ENCODE results near the gene NBEAL2.

Gene NBEAL2

DNA sequence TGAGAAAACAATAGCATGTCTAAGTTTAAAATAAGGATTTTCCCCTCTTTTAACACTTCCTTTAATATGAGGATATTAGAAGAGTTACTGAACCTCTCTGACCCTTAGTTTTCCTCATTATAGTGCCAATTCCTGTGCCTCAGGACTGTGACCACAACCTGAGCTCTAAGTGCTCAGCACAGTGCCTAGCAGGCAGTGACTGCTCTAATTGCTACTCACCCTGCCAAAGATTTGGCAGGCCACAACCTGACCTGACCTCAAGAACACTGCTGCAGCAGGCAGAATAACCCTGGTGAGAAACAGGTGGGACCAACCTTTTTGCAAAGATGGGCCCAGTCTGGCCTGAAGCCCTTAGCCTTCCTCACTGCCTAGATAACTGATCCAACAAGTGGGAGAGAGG lies 35.7 kb downstream of the NBEAL2 start:
- H3K4me1 ChIP-seq (ENCODE audit: control insufficient read depth, insufficient read depth, low read depth, low read length): peaks cover 25% of the 10 kb centered on the region
- H2BK15ac ChIP-seq (ENCODE audit: low read depth, poor library complexity, severe bottlenecking): no peak overlapping the region
- no peak overlapping the region for H3K18ac ChIP-seq (ENCODE audit: low read depth in 1 of 2, low read length in 2 of 2)
- H3K23ac ChIP-seq (ENCODE audit: low read length in 2 of 2): peak overlapping the region in 1 of 2 experiments; percentile 50
- H4K91ac ChIP-seq (ENCODE audit: low read length): no peak overlapping the region
- H4K8ac ChIP-seq (ENCODE audit: low read length): no peak overlapping the region
- H2BK120ac ChIP-seq (ENCODE audit: low read depth, low read length): no peak overlapping the region
- H2AK5ac ChIP-seq (ENCODE audit: low read length, severe bottlenecking): no peak overlapping the region
- no peak overlapping the region for H3K27ac ChIP-seq (ENCODE audit: low read length, poor library complexity, severe bottlenecking)
- H3K27me3 ChIP-seq (ENCODE audit: control insufficient read depth in 1 of 2, insufficient read depth in 1 of 2, low read length in 2 of 2): no peaks in the 10 kb centered on the region
- no peak for DNase-seq
- H3K9ac ChIP-seq (ENCODE audit: low read length): no peak overlapping the region
- H3K4ac ChIP-seq (ENCODE audit: low read depth in 1 of 2, low read length in 2 of 2): no peak overlapping the region
- no peak overlapping the region for H3K4me3 ChIP-seq (ENCODE audit: insufficient read depth in 1 of 2, low read depth in 1 of 2, low read length in 2 of 2)
- no peak overlapping the region for H2BK5ac ChIP-seq (ENCODE audit: low read depth, low read length, poor library complexity, severe bottlenecking)
- no peak overlapping the region for H2AFZ ChIP-seq (ENCODE audit: low read depth, low read length)
- H3K79me1 ChIP-seq (replicated peaks; ENCODE audit: low read length, poor library complexity, severe bottlenecking): peaks cover 26% of the 10 kb centered on the region
- H3K4me2 ChIP-seq (ENCODE audit: low read length, poor library complexity, severe bottlenecking): no peak overlapping the region
- peaks cover 39 to 61% of the 10 kb centered on the region in 2 experiments for H3K36me3 ChIP-seq (ENCODE audit: control insufficient read depth in 1 of 2, insufficient read depth in 2 of 2, low read depth in 1 of 2, low read length in 2 of 2)
- H2BK12ac ChIP-seq (ENCODE audit: low read length in 2 of 2): no peak overlapping the region
- H3K14ac ChIP-seq (ENCODE audit: low read length in 2 of 2): no peak overlapping the region
- no peaks in the 10 kb centered on the region for H3K9me3 ChIP-seq (ENCODE audit: control insufficient read depth, low read length)

DNA sequence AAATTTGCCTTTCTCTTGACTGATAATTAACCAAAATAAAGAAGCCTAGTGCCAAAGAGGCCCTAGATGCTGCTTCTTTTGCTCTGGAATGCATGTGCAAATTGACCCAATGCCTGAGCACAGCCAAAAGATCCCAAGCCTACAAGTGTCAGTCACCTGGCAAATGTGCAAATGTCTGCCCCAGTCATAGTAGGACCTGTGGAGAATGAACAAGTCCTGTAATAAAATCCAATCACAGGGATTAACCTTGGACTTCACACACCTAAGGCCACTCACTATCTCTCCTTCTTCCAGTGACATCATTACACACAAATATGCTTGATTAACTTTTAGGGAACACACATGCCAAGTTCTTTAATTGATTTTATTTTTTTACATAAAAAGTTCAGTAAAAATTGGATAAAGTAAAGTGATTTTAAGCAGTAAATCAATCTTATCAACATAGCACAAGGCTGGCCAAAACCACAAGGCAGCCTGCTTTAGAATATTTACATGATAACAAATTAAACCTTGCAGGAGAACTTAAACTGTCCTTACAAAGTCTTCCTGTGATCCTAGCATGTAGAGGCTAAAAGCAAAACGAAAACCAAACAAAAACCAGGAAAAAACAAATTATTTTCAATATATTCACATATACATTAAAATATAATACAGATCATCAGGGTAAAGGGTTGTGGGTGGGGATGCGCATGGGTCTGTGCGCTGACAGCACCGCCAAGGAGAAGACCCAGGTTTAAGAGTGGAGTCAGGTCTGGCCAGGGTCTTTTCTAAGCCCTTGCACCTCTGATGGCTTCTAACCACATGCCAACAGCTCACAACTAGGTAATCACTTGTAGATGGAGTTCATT lies 36.8 kb downstream of the NBEAL2 start:
- no peak overlapping the region for H4K91ac ChIP-seq (ENCODE audit: low read length)
- H3K23ac ChIP-seq (ENCODE audit: low read length in 2 of 2): no peak overlapping the region
- H3K4me2 ChIP-seq (ENCODE audit: low read length, poor library complexity, severe bottlenecking): no peak overlapping the region
- H3K79me1 ChIP-seq (replicated peaks; ENCODE audit: low read length, poor library complexity, severe bottlenecking): peaks cover 33% of the 10 kb centered on the region
- H2BK120ac ChIP-seq (ENCODE audit: low read depth, low read length): no peak overlapping the region
- H3K4ac ChIP-seq (ENCODE audit: low read depth in 1 of 2, low read length in 2 of 2): no peak overlapping the region
- peaks cover 29 to 66% of the 10 kb centered on the region in 2 experiments for H3K36me3 ChIP-seq (ENCODE audit: control insufficient read depth in 1 of 2, insufficient read depth in 2 of 2, low read depth in 1 of 2, low read length in 2 of 2)
- H3K9ac ChIP-seq (ENCODE audit: low read length): peak overlapping the region; percentile 29
- no peak overlapping the region for H2BK12ac ChIP-seq (ENCODE audit: low read length in 2 of 2)
- H4K8ac ChIP-seq (ENCODE audit: low read length): no peak overlapping the region
- no peak overlapping the region for H2AK5ac ChIP-seq (ENCODE audit: low read length, severe bottlenecking)
- no peak overlapping the region for H3K4me3 ChIP-seq (ENCODE audit: insufficient read depth in 1 of 2, low read depth in 1 of 2, low read length in 2 of 2)
- WGBS: 100% methylated on average over 3 of the region's 4 CpGs
- no peak overlapping the region for H3K14ac ChIP-seq (ENCODE audit: low read length in 2 of 2)
- H2BK5ac ChIP-seq (ENCODE audit: low read depth, low read length, poor library complexity, severe bottlenecking): no peak overlapping the region
- DNase-seq: no peak
- H2AFZ ChIP-seq (ENCODE audit: low read depth, low read length): no peak overlapping the region
- no peaks in the 10 kb centered on the region for H3K9me3 ChIP-seq (ENCODE audit: control insufficient read depth, low read length)
- H2BK15ac ChIP-seq (ENCODE audit: low read depth, poor library complexity, severe bottlenecking): no peak overlapping the region
- H3K18ac ChIP-seq (ENCODE audit: low read depth in 1 of 2, low read length in 2 of 2): peak overlapping the region in 1 of 2 experiments; percentile 28
- peak overlapping the region; percentile 64 for H3K27ac ChIP-seq (ENCODE audit: low read length, poor library complexity, severe bottlenecking)
- H3K27me3 ChIP-seq (ENCODE audit: control insufficient read depth in 1 of 2, insufficient read depth in 1 of 2, low read length in 2 of 2): no peaks in the 10 kb centered on the region
- H3K4me1 ChIP-seq (ENCODE audit: control insufficient read depth, insufficient read depth, low read depth, low read length): peaks cover 24% of the 10 kb centered on the region

DNA sequence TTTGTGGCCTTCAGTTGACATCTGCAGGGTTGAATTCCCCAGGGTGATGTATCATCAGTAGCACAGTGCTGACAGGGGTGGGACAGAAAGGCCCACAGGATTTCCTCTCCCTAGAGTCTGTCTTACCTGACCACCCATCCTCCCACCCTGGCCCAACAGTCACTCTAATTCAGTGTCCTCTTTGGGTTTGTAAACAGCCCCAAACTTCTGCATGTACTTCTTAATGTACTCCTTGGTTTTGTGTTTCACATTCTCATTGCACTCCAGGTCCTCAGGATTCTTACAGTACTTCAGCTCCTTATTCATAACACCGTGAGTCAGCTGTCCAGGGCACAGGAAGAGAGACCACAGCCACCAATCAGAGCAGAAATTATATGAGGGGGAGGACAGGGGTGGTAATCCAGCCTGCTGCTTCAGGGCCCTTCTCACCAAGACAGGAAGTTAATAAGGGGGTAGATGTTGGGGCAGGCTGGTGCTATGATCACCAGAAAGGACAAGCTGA lies 37.5 kb downstream of the NBEAL2 start:
- peaks cover 36% of the 10 kb centered on the region for H3K79me1 ChIP-seq (replicated peaks; ENCODE audit: low read length, poor library complexity, severe bottlenecking)
- DNase-seq: peak; percentile 80
- peak overlapping the region; percentile 29 for H3K9ac ChIP-seq (ENCODE audit: low read length)
- H2BK15ac ChIP-seq (ENCODE audit: low read depth, poor library complexity, severe bottlenecking): no peak overlapping the region
- H2BK12ac ChIP-seq (ENCODE audit: low read length in 2 of 2): no peak overlapping the region
- no peak overlapping the region for H2AFZ ChIP-seq (ENCODE audit: low read depth, low read length)
- no peaks in the 10 kb centered on the region for H3K27me3 ChIP-seq (ENCODE audit: control insufficient read depth in 1 of 2, insufficient read depth in 1 of 2, low read length in 2 of 2)
- H3K23ac ChIP-seq (ENCODE audit: low read length in 2 of 2): no peak overlapping the region
- H4K91ac ChIP-seq (ENCODE audit: low read length): no peak overlapping the region
- H3K27ac ChIP-seq (ENCODE audit: low read length, poor library complexity, severe bottlenecking): peak overlapping the region; percentile 64
- H2BK5ac ChIP-seq (ENCODE audit: low read depth, low read length, poor library complexity, severe bottlenecking): no peak overlapping the region
- no peak overlapping the region for H3K4me2 ChIP-seq (ENCODE audit: low read length, poor library complexity, severe bottlenecking)
- H4K8ac ChIP-seq (ENCODE audit: low read length): no peak overlapping the region
- H3K36me3 ChIP-seq (ENCODE audit: control insufficient read depth in 1 of 2, insufficient read depth in 2 of 2, low read depth in 1 of 2, low read length in 2 of 2): peaks cover 27 to 66% of the 10 kb centered on the region in 2 experiments
- no peak overlapping the region for H3K14ac ChIP-seq (ENCODE audit: low read length in 2 of 2)
- H3K4ac ChIP-seq (ENCODE audit: low read depth in 1 of 2, low read length in 2 of 2): no peak overlapping the region
- no peak overlapping the region for H3K4me3 ChIP-seq (ENCODE audit: insufficient read depth in 1 of 2, low read depth in 1 of 2, low read length in 2 of 2)
- H3K18ac ChIP-seq (ENCODE audit: low read depth in 1 of 2, low read length in 2 of 2): no peak overlapping the region
- no peaks in the 10 kb centered on the region for H3K9me3 ChIP-seq (ENCODE audit: control insufficient read depth, low read length)
- peaks cover 24% of the 10 kb centered on the region for H3K4me1 ChIP-seq (ENCODE audit: control insufficient read depth, insufficient read depth, low read depth, low read length)
- WGBS: no CpG with 5 or more reads among the region's 1 CpG
- no peak overlapping the region for H2AK5ac ChIP-seq (ENCODE audit: low read length, severe bottlenecking)
- H2BK120ac ChIP-seq (ENCODE audit: low read depth, low read length): no peak overlapping the region

DNA sequence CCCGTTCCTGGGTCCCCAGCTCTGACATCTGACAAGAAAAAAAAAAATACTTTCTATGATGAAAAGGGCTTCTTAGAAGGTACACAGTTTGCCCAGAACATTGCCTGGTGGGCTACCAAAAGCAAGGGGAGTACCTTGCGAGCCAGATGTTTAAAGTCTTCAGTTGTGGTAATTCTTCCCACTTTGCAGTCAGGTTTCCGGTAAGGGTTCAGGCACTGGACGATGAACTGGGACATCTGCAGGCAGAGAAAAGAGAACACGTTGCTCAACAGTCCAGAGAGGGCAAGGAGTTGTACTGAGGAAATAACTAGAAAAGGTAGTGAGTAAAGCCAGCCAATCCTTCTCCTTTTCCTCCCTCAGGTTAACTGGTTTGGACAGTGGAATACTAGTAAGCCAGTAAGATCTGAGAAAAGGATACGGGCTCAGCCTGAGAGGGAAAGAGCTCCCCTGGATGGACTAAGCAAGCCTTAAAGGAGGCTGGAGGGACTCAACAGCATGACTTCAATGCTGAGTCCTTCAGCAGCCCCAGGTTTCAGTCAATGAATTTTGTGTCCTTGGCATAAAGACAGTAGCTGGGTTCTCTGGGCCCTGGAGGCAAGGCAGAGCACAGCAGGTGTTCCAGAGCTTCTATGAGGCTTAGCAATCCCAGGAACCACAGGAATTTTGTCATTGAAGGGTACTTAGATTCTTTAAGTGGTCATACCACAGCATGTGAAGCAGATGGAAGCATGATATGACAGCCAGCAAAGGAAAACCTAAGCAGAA lies 38.2 kb downstream of the NBEAL2 start:
- H2BK12ac ChIP-seq (ENCODE audit: low read length in 2 of 2): no peak overlapping the region

More for the DNA sequence above, 38.2 kb downstream of the NBEAL2 start:
- no peaks in the 10 kb centered on the region for H3K9me3 ChIP-seq (ENCODE audit: control insufficient read depth, low read length)
- no peak overlapping the region for H3K23ac ChIP-seq (ENCODE audit: low read length in 2 of 2)
- peaks cover 26% of the 10 kb centered on the region for H3K4me1 ChIP-seq (ENCODE audit: control insufficient read depth, insufficient read depth, low read depth, low read length)
- H2AK5ac ChIP-seq (ENCODE audit: low read length, severe bottlenecking): peak overlapping the region; percentile 39
- H2BK5ac ChIP-seq (ENCODE audit: low read depth, low read length, poor library complexity, severe bottlenecking): no peak overlapping the region
- no peak overlapping the region for H2BK15ac ChIP-seq (ENCODE audit: low read depth, poor library complexity, severe bottlenecking)
- H3K79me1 ChIP-seq (replicated peaks; ENCODE audit: low read length, poor library complexity, severe bottlenecking): peaks cover 32% of the 10 kb centered on the region
- H3K27ac ChIP-seq (ENCODE audit: low read length, poor library complexity, severe bottlenecking): peak overlapping the region; percentile 64
- H4K8ac ChIP-seq (ENCODE audit: low read length): no peak overlapping the region
- H3K36me3 ChIP-seq (ENCODE audit: control insufficient read depth in 1 of 2, insufficient read depth in 2 of 2, low read depth in 1 of 2, low read length in 2 of 2): peaks cover 22 to 66% of the 10 kb centered on the region in 2 experiments
- H3K18ac ChIP-seq (ENCODE audit: low read depth in 1 of 2, low read length in 2 of 2): no peak overlapping the region
- H3K9ac ChIP-seq (ENCODE audit: low read length): peak overlapping the region; percentile 29
- H3K4ac ChIP-seq (ENCODE audit: low read depth in 1 of 2, low read length in 2 of 2): no peak overlapping the region
- H2AFZ ChIP-seq (ENCODE audit: low read depth, low read length): no peak overlapping the region
- H2BK120ac ChIP-seq (ENCODE audit: low read depth, low read length): no peak overlapping the region
- H4K91ac ChIP-seq (ENCODE audit: low read length): no peak overlapping the region
- no peak overlapping the region for H3K4me3 ChIP-seq (ENCODE audit: insufficient read depth in 1 of 2, low read depth in 1 of 2, low read length in 2 of 2)
- peak; percentile 44 for DNase-seq
- no peak overlapping the region for H3K14ac ChIP-seq (ENCODE audit: low read length in 2 of 2)
- H3K4me2 ChIP-seq (ENCODE audit: low read length, poor library complexity, severe bottlenecking): no peak overlapping the region
- H3K27me3 ChIP-seq (ENCODE audit: control insufficient read depth in 1 of 2, insufficient read depth in 1 of 2, low read length in 2 of 2): no peaks in the 10 kb centered on the region
- 91% methylated on average over 4 of the region's 6 CpGs for WGBS

Measured in mesenchymal stem cell (in vitro differentiated cells and primary cell).